Loucy (cell line): ENCODE measurements around the gene BTK.

Source experiments
- EZH2phosphoT487 ChIP-seq: fragments of 200-600 bp; IDR thresholded peaks from 2 replicates; pipeline ENCODE4 v1.6.1; 2018; ENCODE audit warnings: antibody characterized with exemption, mild to moderate bottlenecking, moderate library complexity, borderline replicate concordance
- TF ChIP-seq, protein P1 (sequence below): fragments of 200-600 bp; sonication (generic); conservative IDR thresholded peaks from 2 replicates; pipeline ENCODE4 v1.5.1; 2014; ENCODE audit warnings: mild to moderate bottlenecking, antibody characterized with exemption, low read length

DNA sequence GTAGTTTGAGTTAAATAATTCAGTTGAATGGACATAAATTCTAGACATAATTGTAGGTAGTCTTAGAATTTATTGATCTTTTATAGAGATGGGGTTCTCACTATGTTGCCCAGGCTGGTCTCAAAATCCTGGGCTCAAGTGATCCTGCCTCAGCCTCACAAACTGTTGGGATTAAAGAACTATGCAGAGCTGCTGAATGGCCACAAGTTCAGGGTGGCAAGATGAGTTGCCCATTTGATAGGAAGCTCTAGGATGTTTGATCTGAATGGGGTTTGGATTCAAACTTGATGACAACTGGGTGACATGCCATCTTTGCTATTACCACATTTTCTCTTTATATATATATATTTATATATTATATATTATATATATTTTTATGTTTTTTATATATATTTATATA is 8.4 kb upstream of the BTK start:
- TF ChIP-seq, protein P1, sequence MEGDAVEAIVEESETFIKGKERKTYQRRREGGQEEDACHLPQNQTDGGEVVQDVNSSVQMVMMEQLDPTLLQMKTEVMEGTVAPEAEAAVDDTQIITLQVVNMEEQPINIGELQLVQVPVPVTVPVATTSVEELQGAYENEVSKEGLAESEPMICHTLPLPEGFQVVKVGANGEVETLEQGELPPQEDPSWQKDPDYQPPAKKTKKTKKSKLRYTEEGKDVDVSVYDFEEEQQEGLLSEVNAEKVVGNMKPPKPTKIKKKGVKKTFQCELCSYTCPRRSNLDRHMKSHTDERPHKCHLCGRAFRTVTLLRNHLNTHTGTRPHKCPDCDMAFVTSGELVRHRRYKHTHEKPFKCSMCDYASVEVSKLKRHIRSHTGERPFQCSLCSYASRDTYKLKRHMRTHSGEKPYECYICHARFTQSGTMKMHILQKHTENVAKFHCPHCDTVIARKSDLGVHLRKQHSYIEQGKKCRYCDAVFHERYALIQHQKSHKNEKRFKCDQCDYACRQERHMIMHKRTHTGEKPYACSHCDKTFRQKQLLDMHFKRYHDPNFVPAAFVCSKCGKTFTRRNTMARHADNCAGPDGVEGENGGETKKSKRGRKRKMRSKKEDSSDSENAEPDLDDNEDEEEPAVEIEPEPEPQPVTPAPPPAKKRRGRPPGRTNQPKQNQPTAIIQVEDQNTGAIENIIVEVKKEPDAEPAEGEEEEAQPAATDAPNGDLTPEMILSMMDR, result no peak
- no peak for TF ChIP-seq EZH2phosphoT487
